Stimulated activated CD4-positive, alpha-beta T cell treated with anti-CD3 and anti-CD28 coated beads, Interleukin-2, amount 100 ng/mL, for 48 hours (primary cell): ENCODE results near the gene PCNX2.
"Not testable (repeated sequence)": the region's sequence is repeated elsewhere in the genome, so short reads cannot be mapped to it uniquely, and the experiment has no call there.

Experiments
- DNase-seq, 2 donors: peaks; one replicate each; pipeline ENCODE4 v3.0.0-alpha.2; 2020

Gene PCNX2

GRCh38 chr1:233042834-233043233, 252.7 kb downstream of the PCNX2 start:
- DNase-seq: no peak

GRCh38 chr1:233040494-233040893, 255.0 kb downstream of the PCNX2 start:
- no peak for DNase-seq

- DNase-seq: no peak
Measured at GRCh38 chr1:233038581-233038980, 256.9 kb downstream of the PCNX2 start.

GRCh38 chr1:233037843-233038242, 257.7 kb downstream of the PCNX2 start:
- no peak for DNase-seq

GRCh38 chr1:233034836-233035235, 260.7 kb downstream of the PCNX2 start:
- no peak for DNase-seq

GRCh38 chr1:233033361-233033760, 262.2 kb downstream of the PCNX2 start:
- DNase-seq: no peak

GRCh38 chr1:233032916-233033315, 262.6 kb downstream of the PCNX2 start:
- DNase-seq: no peak

- DNase-seq: no peak
Measured at GRCh38 chr1:233031521-233031920, 264.0 kb downstream of the PCNX2 start.

- no peak for DNase-seq
Measured at GRCh38 chr1:233027046-233027445, 268.5 kb downstream of the PCNX2 start.

GRCh38 chr1:233025567-233025966, 270.0 kb downstream of the PCNX2 start:
- DNase-seq: no peak

- no peak for DNase-seq
Measured at GRCh38 chr1:233025157-233025556, 270.4 kb downstream of the PCNX2 start.

GRCh38 chr1:233024199-233024598, 271.3 kb downstream of the PCNX2 start:
- DNase-seq: no peak

- DNase-seq: no peak
Measured at GRCh38 chr1:233022246-233022645, 273.3 kb downstream of the PCNX2 start.

GRCh38 chr1:233020426-233020825, 275.1 kb downstream of the PCNX2 start:
- no peak for DNase-seq

- no peak for DNase-seq
Measured at GRCh38 chr1:233019778-233020325, 275.7 kb downstream of the PCNX2 start.

GRCh38 chr1:233019083-233019482, 276.4 kb downstream of the PCNX2 start:
- DNase-seq: no peak

- no peak for DNase-seq
Measured at GRCh38 chr1:233016798-233017197, 278.7 kb downstream of the PCNX2 start.

- DNase-seq: no peak
Measured at GRCh38 chr1:233015965-233016364, 279.6 kb downstream of the PCNX2 start.

GRCh38 chr1:233012021-233012420, 283.5 kb downstream of the PCNX2 start:
- no peak for DNase-seq

- no peak for DNase-seq
Measured at GRCh38 chr1:233010146-233010545, 285.4 kb downstream of the PCNX2 start.

- no peak for DNase-seq
Measured at GRCh38 chr1:233006541-233006973, 289.0 kb downstream of the PCNX2 start.

- no peak for DNase-seq
Measured at GRCh38 chr1:233006108-233006507, 289.4 kb downstream of the PCNX2 start.

- no peak for DNase-seq
Measured at GRCh38 chr1:233005703-233006102, 289.8 kb downstream of the PCNX2 start.

- no peak for DNase-seq
Measured at GRCh38 chr1:233005156-233005555, 290.4 kb downstream of the PCNX2 start.

- DNase-seq: no peak
Measured at GRCh38 chr1:233004451-233004850, 291.1 kb downstream of the PCNX2 start.

GRCh38 chr1:233003638-233004037, 291.9 kb downstream of the PCNX2 start:
- not testable (repeated sequence) for DNase-seq
